Placental epithelial cell (primary cell): ENCODE measurements around the gene NUMBL. TPM values are rescaled to one million over a fixed set of nuclear protein-coding genes. Genes with fewer than 3 reads are reported as not detected.

Experiments
- small RNA-seq: library from RNA; depleted of rRNA; stranded (forward); fragments of <200 nt; gene quantifications from one replicate; pipeline ENCODE3, GENCODE V24; 2012
- total RNA-seq: library from RNA; depleted of rRNA; stranded (reverse); fragments of >200 nt; gene quantifications from 2 replicates; pipeline ENCODE4 v1.2.3, GENCODE V29; 2012

NUMBL gene
- 38.6 and 39.3 TPM in 2 replicates for total RNA-seq

DNA sequence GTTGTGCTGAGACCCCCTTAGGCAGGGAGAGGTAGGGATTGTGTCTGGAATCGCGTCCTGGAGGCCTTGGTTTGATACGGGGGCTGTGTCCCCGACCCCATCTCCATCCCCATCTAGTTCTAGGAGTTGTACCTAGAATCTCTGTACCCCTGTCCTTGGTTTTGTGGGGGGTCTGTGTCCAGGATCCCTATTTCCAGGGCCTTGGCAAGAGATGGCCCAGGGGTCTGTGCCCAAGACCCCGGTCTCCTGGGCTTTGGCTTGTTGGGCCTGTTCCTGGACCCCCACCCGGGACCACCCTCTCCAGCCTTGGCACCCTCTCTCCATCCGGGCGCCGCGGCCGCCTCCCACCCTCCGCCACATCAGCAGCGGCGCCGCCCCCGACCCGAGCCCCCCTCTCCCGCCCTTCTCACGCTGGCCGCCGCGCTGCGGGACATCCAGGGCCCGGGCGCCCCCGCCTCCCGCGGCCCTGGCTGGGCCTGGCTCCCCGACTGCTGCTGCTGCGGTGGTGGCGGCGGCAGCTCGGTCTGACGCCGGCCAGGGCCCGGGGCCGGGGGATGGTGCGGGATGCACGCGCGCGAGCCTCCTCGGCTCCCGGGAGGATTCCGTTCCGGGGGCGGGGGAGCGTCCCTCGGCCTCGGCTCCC lies at the start of gene NUMBL:
TSS of gene NUMBL (minus strand) at position 602 of the 643 bp plus-strand sequence. CDS start at position 434, 168 bp downstream.

DNA sequence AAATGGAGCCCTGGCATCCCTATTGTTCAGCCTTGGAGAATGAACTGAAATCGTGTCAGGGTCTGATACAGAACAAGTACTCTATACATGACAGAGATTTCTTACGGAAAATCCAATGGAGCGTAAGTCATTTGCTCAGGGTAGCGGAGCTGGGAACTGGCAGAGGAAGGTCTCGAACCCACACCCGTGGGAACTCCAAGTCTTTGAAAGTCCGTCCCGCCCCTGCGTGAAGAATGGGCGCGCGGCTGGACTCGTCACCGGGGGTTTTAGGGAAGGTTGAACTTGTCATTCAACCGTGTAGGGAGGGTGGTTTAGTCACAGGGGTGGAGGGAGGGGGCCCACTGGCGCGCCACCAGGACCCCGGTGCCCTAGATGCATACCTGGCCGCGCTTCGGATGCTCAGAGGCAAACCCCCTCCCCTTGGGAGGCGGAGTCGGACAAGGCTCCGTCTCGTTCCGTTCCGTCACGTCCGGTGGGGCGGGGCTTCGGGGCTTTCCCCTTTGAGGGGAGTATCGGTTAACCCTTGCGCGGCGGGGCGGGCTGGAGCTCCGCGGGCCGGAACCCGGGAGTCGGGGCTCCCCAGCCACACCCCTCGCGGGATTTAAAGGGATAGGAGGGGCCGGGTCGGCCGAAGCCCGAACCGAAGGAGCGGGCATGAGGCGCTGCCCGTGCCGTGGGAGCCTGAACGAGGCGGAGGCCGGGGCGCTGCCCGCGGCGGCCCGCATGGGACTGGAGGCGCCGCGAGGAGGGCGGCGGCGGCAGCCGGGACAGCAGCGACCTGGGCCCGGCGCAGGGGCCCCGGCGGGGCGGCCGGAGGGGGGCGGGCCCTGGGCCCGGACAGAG lies 26.3 kb upstream of the NUMBL start, which contains the start of the genes COQ8B and ITPKC:
TSS of gene COQ8B (minus strand) at position 405 of the 843 bp plus-strand sequence. CDS start 2,254 bp downstream, outside the sequence.
TSS of gene ITPKC (plus strand) at position 631 of the 843 bp plus-strand sequence. CDS start at position 655, 24 bp downstream.

Small RNA genes lying within 50 kb of the gene (small RNA-seq; reads per million reads assigned to genes)
- gene RNU6-195P = not detected

Other genes with a start within 250 kb of the NUMBL start
- 55.0 and 79.2 TPM in 2 replicates for gene SERTAD3, start 246.3 kb downstream of the NUMBL start, total RNA-seq
- 96.6 and 126 TPM in 2 replicates for gene BLVRB, start 224.9 kb downstream of the NUMBL start, total RNA-seq
- gene SPTBN4, start 223.7 kb downstream of the NUMBL start, total RNA-seq = under 0.01 and 1.5 TPM in 2 replicates
- gene SHKBP1, start 113.8 kb downstream of the NUMBL start, total RNA-seq = 30.6 and 44.4 TPM in 2 replicates
- gene LTBP4, start 89.3 kb downstream of the NUMBL start, total RNA-seq = 44.7 and 62.8 TPM in 2 replicates
- 44.7 and 48.7 TPM in 2 replicates for gene COQ8B, start 26.2 kb upstream of the NUMBL start, total RNA-seq
- gene ITPKC, start 26.5 kb upstream of the NUMBL start, total RNA-seq = 40.1 and 52.2 TPM in 2 replicates
- 0.79 and 1.7 TPM in 2 replicates for gene ACTMAP, start 59.8 kb upstream of the NUMBL start, total RNA-seq
- 36.1 and 61.5 TPM in 2 replicates for gene SNRPA, start 60.6 kb upstream of the NUMBL start, total RNA-seq
- gene MIA, start 84.9 kb upstream of the NUMBL start, total RNA-seq = 0.79 TPM in 1 of 2 replicates, not detected in the other
- 10.2 and 16.7 TPM in 2 replicates for gene RAB4B, start 87.6 kb upstream of the NUMBL start, total RNA-seq
- gene EGLN2, start 108.5 kb upstream of the NUMBL start, total RNA-seq = 60.1 and 71.8 TPM in 2 replicates
- not detected in 2 replicates for gene CYP2A6, start 159.8 kb upstream of the NUMBL start, total RNA-seq
- gene CYP2A7, start 191.6 kb upstream of the NUMBL start, total RNA-seq = not detected in 2 replicates